SK-N-SH (cell line): ENCODE data around the gene STYXL1. TPM values are rescaled to one million over a fixed set of nuclear protein-coding genes. Genes with fewer than 3 reads are reported as not detected.

Experiments
- CTCF ChIA-PET: fragments of 300-600, 350-600 bp; formaldehyde crosslinking; extraction: SDS; loops from one replicate; lab custom pipeline; 2021; lab: Yijun Ruan, JAX
- POLR2A ChIA-PET: fragments of 350-600 bp; sonication (Branson Sonifier 250); formaldehyde crosslinking; extraction: SDS; loops from one replicate; lab custom pipeline; 2020; ENCODE audit warnings: antibody characterized with exemption, inconsistent platforms; lab: Yijun Ruan, JAX
- DNase-seq: peaks from one replicate; pipeline ENCODE4 v3.0.0; 2012
- H2AFZ ChIP-seq: fragments of 200-600 bp; sonication (generic); 2 replicates; pipeline ENCODE4 v1.8.1; 2016; ENCODE audit warnings: antibody characterized with exemption, mild to moderate bottlenecking, low read depth
- H3F3A ChIP-seq: fragments of 200-600 bp; sonication (generic); replicated peaks from 2 replicates; pipeline ENCODE3; 2016; ENCODE audit warnings: antibody characterized with exemption, mild to moderate bottlenecking; ENCODE audit not compliant: insufficient read depth
- H3K27ac ChIP-seq, 2 experiments: fragments of 200-500 bp in 1 of 2; fragments of 200-600 bp in 1 of 2; sonication (Bioruptor generic) in 1 of 2; sonication (generic), shearing (Covaris generic) in 1 of 2; 2 replicates each; pipeline versions ENCODE4 v1.5.1 to v1.6.1; 2014 to 2016; ENCODE audit warnings: low read depth in 2 of 2, inconsistent platforms in 1 of 2, low read length in 1 of 2, mild to moderate bottlenecking in 1 of 2, mixed read lengths in 1 of 2
- H3K27me3 ChIP-seq: fragments of 200-600 bp; sonication (generic), shearing (Covaris generic); 2 replicates; pipeline ENCODE4 v1.6.1; 2016; ENCODE audit warnings: mixed run types; ENCODE audit not compliant: insufficient read depth
- H3K36me3 ChIP-seq, 2 experiments: fragments of 200-500 bp in 1 of 2; fragments of 200-600 bp in 1 of 2; sonication (Bioruptor generic) in 1 of 2; sonication (generic) in 1 of 2; replicated peaks in 1 of 2; 2 replicates each; pipeline versions ENCODE3 to v1.5.1; 2014 to 2016; ENCODE audit warnings: low read length in 1 of 2, mild to moderate bottlenecking in 1 of 2; ENCODE audit not compliant: insufficient read depth in 2 of 2, control insufficient read depth in 1 of 2
- H3K4me1 ChIP-seq, 2 experiments: fragments of 200-500 bp in 1 of 2; fragments of 200-600 bp in 1 of 2; sonication (Bioruptor generic) in 1 of 2; sonication (generic), shearing (Covaris generic) in 1 of 2; 2 replicates each; pipeline versions ENCODE4 v1.5.1 to v1.6.1; 2014 to 2016; ENCODE audit warnings: low read depth in 1 of 2, low read length in 1 of 2, mixed run types in 1 of 2; ENCODE audit not compliant: insufficient read depth in 2 of 2, control insufficient read depth in 1 of 2
- H3K4me2 ChIP-seq: fragments of 200-600 bp; sonication (generic), shearing (Covaris generic); 2 replicates; pipeline ENCODE4 v1.6.1; 2017; ENCODE audit warnings: mixed run types
- H3K4me3 ChIP-seq, 2 experiments: fragments of 200-500 bp in 1 of 2; fragments of 200-600 bp in 1 of 2; sonication (Bioruptor generic) in 1 of 2; sonication (generic), shearing (Covaris generic) in 1 of 2; 2 replicates each; pipeline versions ENCODE4 v1.5.1 to v1.8.1; 2014 to 2016; ENCODE audit warnings: low read depth in 2 of 2, inconsistent platforms in 1 of 2, low read length in 1 of 2, mild to moderate bottlenecking in 1 of 2, mixed read lengths in 1 of 2, moderate library complexity in 1 of 2
- H3K79me2 ChIP-seq: fragments of 200-600 bp; sonication (generic); 2 replicates; pipeline ENCODE4 v1.8.1; 2017; ENCODE audit warnings: mild to moderate bottlenecking; ENCODE audit not compliant: insufficient read depth
- H3K9ac ChIP-seq: fragments of 200-600 bp; sonication (generic); 2 replicates; pipeline ENCODE4 v1.6.1; 2017; ENCODE audit warnings: mixed run types
- H3K9me2 ChIP-seq: fragments of 200-600 bp; sonication (generic); 2 replicates; pipeline ENCODE4 v1.6.1; 2017; ENCODE audit warnings: mixed run types
- H3K9me3 ChIP-seq: fragments of 200-600 bp; sonication (generic); 2 replicates; pipeline ENCODE4 v1.6.1; 2017; ENCODE audit warnings: mixed run types, mild to moderate bottlenecking, moderate library complexity
- H4K20me1 ChIP-seq: fragments of 200-600 bp; sonication (generic); 2 replicates; pipeline ENCODE4 v1.6.1; 2017; ENCODE audit warnings: mild to moderate bottlenecking, mixed run types; ENCODE audit not compliant: insufficient read depth
- CHD2 ChIP-seq: fragments of 150-350 bp; IDR thresholded peaks from 2 replicates; pipeline ENCODE4 v1.6.1; 2018; ENCODE audit warnings: low read length; ENCODE audit not compliant: partially characterized antibody
- CTCF ChIP-seq: fragments of 200-600 bp; sonication (generic); IDR thresholded peaks from 2 replicates; pipeline ENCODE4 v1.6.1; 2017; ENCODE audit warnings: antibody characterized with exemption, mild to moderate bottlenecking, moderate library complexity
- EZH2phosphoT487 ChIP-seq: fragments of 200-600 bp; sonication (generic); IDR thresholded peaks from 2 replicates; pipeline ENCODE4 v1.6.1; 2017; ENCODE audit warnings: low read depth, mixed run types, mild to moderate bottlenecking, antibody characterized with exemption, moderate library complexity, borderline replicate concordance
- FOSL2 ChIP-seq: IDR thresholded peaks from 2 replicates; pipeline ENCODE4 v1.4.0; 2012; ENCODE audit warnings: low read depth, mild to moderate bottlenecking, moderate library complexity, borderline replicate concordance
- FOXJ3 ChIP-seq: sonication (generic); formaldehyde crosslinking; IDR thresholded peaks from 2 replicates; pipeline ENCODE4 v1.5.1; 2020; ENCODE audit warnings: mild to moderate bottlenecking, missing genetic modification reagents
- FOXM1 ChIP-seq: IDR thresholded peaks from 2 replicates; pipeline ENCODE4 v1.4.0; 2012; ENCODE audit warnings: low read depth, mild to moderate bottlenecking
- GABPA ChIP-seq: IDR thresholded peaks from 2 replicates; pipeline ENCODE4 v1.4.0; 2012; ENCODE audit warnings: low read depth, mild to moderate bottlenecking
- MAX ChIP-seq: IDR thresholded peaks from 2 replicates; pipeline ENCODE4 v1.4.0; 2012; ENCODE audit warnings: low read depth
- MXI1 ChIP-seq: IDR thresholded peaks from 2 replicates; pipeline ENCODE4 v1.6.1; 2012; ENCODE audit warnings: mild to moderate bottlenecking, low read depth, low read length, improper control_type of control experiment
- NFIC ChIP-seq: IDR thresholded peaks from 2 replicates; pipeline ENCODE4 v1.4.0; 2012; ENCODE audit warnings: borderline replicate concordance
- PBX3 ChIP-seq: IDR thresholded peaks from 2 replicates; pipeline ENCODE4; 2012
- POLR2AphosphoS5 ChIP-seq: IDR thresholded peaks from 2 replicates; pipeline ENCODE4 v1.6.1; 2012; ENCODE audit warnings: low read depth, low read length
- RAD21 ChIP-seq: IDR thresholded peaks from 2 replicates; pipeline ENCODE4 v1.6.1; 2012; ENCODE audit warnings: mild to moderate bottlenecking, low read length
- SMC3 ChIP-seq: IDR thresholded peaks from 2 replicates; pipeline ENCODE4 v1.6.1; 2012; ENCODE audit warnings: low read depth, low read length, improper control_type of control experiment
- TEAD4 ChIP-seq: IDR thresholded peaks from 2 replicates; pipeline ENCODE4 v1.4.0; 2012; ENCODE audit warnings: mild to moderate bottlenecking, borderline replicate concordance; ENCODE audit not compliant: insufficient read depth
- WGBS: methylation state at CpG from one replicate; pipeline ENCODE4 v1.1.6; 2017; ENCODE audit warnings: low lambda C conversion rate; 5-methylcytosine and 5-hydroxymethylcytosine counted together
- polyA plus RNA-seq, 3 experiments: library from polyadenylated mRNA; depleted of rRNA; stranded (reverse); fragments of >200 nt; gene quantifications; 2 replicates each; pipeline ENCODE4 v1.2.3, GENCODE V29; 2012
- TF ChIP-seq, protein P1 (sequence below): IDR thresholded peaks from 2 replicates; pipeline ENCODE4 v1.4.0; 2012; ENCODE audit warnings: low read depth, borderline replicate concordance

Gene STYXL1
- polyA plus RNA-seq, 1 of the 3 experiments (the other 2 are of a cell fraction): 86.6 TPM

DNA sequence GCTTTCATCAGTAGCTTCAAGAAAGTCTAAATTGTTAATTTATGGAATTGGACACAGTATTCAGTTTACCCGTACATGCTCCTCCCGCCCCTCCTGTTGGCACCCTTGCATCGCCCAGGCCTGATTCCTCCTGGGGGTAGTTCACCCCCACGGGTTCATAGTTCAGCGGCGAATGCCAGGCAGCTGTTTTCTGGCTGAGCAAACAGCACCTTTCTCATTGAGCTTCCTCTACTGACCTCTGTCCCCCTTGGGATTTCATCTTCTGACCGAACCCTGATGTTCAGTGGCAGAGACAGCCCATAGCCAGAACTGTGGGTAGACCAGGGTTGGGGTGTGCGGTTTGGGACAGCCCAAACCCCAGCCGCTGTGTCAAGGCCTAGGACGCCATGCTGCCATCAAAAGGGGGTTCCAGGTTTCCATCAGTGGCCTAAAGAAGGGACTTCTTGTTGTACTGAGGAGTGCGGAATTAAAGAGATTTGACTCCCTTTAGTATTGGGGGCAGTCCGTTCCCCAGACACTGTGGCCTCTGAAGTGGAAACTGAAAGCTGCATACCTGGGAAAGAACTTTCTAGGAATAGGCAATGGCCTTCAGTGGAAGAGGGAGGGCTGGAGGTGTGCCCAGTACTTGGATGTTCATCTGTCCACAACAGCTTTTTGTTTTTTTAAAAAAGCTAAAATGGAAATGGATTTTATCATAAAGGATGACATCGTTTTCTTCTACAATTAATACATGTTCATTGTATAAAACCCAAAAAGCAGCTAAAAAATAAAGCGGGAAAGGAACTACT, 19.1 kb upstream of the STYXL1 start (continued):
- TF ChIP-seq, protein P1, sequence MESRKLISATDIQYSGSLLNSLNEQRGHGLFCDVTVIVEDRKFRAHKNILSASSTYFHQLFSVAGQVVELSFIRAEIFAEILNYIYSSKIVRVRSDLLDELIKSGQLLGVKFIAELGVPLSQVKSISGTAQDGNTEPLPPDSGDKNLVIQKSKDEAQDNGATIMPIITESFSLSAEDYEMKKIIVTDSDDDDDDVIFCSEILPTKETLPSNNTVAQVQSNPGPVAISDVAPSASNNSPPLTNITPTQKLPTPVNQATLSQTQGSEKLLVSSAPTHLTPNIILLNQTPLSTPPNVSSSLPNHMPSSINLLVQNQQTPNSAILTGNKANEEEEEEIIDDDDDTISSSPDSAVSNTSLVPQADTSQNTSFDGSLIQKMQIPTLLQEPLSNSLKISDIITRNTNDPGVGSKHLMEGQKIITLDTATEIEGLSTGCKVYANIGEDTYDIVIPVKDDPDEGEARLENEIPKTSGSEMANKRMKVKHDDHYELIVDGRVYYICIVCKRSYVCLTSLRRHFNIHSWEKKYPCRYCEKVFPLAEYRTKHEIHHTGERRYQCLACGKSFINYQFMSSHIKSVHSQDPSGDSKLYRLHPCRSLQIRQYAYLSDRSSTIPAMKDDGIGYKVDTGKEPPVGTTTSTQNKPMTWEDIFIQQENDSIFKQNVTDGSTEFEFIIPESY: no peak
- TF ChIP-seq MXI1: no peak
- no peak for TF ChIP-seq FOXM1
- no peak for TF ChIP-seq CTCF
- TF ChIP-seq CHD2: no peak
- TF ChIP-seq MAX: no peak
- TF ChIP-seq FOSL2: no peak
- no peak for TF ChIP-seq EZH2phosphoT487
- TF ChIP-seq, all 33 proteins: peak for 0

DNA sequence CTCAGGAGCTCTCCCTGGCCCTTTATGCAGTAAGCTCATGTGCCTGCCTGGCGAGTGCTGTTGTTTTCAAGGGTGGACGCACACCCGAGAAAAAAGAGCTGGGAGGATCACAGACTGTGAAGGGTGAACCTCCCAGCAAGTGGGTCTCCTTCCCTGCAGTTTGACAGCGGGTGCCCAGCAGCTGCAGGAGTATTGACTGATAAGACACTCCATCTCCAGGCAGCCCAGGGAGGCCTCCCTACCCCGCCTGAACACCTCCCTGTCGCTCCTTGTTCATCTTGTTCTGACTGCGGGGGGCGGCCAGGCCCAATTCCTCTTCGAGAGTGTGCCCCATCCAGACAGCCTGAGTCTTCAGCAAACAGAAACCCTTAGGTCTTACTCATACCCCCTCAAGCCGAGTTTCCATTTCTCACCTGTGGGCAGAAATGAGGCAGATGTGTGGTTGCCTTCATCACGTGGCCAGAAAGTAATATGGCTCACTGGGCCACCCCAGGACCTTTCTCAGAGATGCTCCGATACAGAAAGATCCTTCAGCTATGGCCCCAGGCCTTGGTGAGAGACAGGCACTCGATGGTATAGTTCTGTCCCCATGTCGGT, 17.3 kb upstream of the STYXL1 start:
- Histone ChIP-seq H3K27me3 (no peaks in the 10 kb centered on the region), H3K36me3 (peaks cover 39 to 67% of the 10 kb centered on the region in 2 experiments), H3K4me3 (no peak overlapping the region), H4K20me1 (0 out of 2 replicates have a peak, but pooled peaks cover 4% of the 10 kb centered on the region), H3K9me2 (no peaks in the 10 kb centered on the region), H3K4me2 (no peak overlapping the region), H3K79me2 (no peaks in the 10 kb centered on the region), H3F3A (peaks cover 31% of the 10 kb centered on the region), H2AFZ (no peak overlapping the region), H3K9ac (no peak overlapping the region), H3K9me3 (no peaks in the 10 kb centered on the region), H3K27ac (no peak overlapping the region), H3K4me1 (no peaks in the 10 kb centered on the region)
- TF ChIP-seq TEAD4 (no peak), GABPA (no peak), PBX3 (no peak), RAD21 (no peak), NFIC (no peak), POLR2AphosphoS5 (no peak), CTCF (no peak), FOXJ3 (CRISPR knock-in tag) (no peak), MXI1 (no peak), FOXM1 (no peak), SMC3 (no peak)
- WGBS: 91% methylated on average over 12 of the region's 14 CpGs
- no peak for DNase-seq
- ChIA-PET POLR2A (no interaction called here), CTCF (no interaction called here)
